ENCODE results near the gene PLXNB1. TPM values are rescaled to one million over a fixed set of nuclear protein-coding genes. Genes with fewer than 3 reads are reported as not detected.

The PLXNB1 gene
- total RNA-seq, 1 experiment from 2014 or later = 35.6 TPM

DNA sequence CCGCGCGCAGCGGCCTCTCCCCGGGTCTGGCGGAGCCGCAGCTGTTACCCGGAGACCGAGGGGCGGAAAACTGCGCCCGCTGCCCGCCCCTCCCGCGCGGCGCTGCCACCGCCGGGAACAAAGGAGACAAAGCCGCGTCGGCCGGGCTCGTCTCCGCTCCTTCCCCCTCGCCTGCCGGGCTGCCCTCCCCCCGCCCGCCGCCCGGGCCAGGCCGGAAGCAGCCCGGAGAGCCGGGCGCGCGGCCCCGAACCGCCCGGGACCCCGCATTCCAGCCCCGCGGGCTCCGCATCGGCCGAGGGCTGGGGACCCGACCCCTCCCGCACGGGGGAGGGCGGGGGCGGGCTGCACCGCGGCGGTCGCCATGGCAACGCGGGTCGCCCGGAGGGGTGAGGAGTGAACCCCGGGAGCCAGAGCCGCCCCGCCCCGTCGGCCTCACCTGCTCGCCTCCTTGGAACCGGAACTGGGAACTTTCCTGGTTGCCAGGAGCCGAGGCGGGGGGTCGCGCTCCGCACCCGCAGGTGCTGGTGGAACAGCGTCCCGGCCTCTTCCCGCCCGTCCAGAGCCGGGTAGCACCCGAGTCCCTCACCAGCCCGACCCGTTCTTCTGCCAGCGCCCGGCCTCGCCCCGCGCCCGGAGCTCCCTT lies 448 bp downstream of the PLXNB1 start:
- Histone ChIP-seq H3K4me3 (replicated peaks in 1 of 2; ENCODE audit: low read depth in 1 of 2, low read length in 2 of 2) (peak overlapping the region; percentile 58 to 70), H3K27me3 (ENCODE audit: insufficient read depth, low read length) (no peaks in the 10 kb centered on the region), H2AFZ (ENCODE audit: low read depth, low read length, poor library complexity, severe bottlenecking) (peak overlapping the region; percentile 85), H3K9ac (ENCODE audit: low read length) (peak overlapping the region; percentile 77), H3K9me2 (ENCODE audit: insufficient read depth) (no peaks in the 10 kb centered on the region), H3K36me3 (ENCODE audit: control insufficient read depth in 1 of 2, insufficient read depth in 2 of 2, low read length in 2 of 2) (peaks cover 0 to 17% of the 10 kb centered on the region in 2 experiments; a peak in 1 of 4 replicates), H3K4me1 (ENCODE audit: control insufficient read depth in 1 of 2, insufficient read depth in 2 of 2, low read length in 2 of 2) (peaks cover 44 to 59% of the 10 kb centered on the region in 2 experiments), H3K4me2 (ENCODE audit: low read length) (peak overlapping the region; percentile 91), H3K27ac (ENCODE audit: low read depth, low read length) (peak overlapping the region; percentile 81), H3K79me2 (ENCODE audit: insufficient read depth, low read length) (peaks cover 2% of the 10 kb centered on the region; the same call in 1 of the 2 replicates), H4K20me1 (ENCODE audit: insufficient read depth) (no peaks in the 10 kb centered on the region), H3K9me3 (ENCODE audit: control insufficient read depth in 1 of 2, insufficient read depth in 1 of 2, low read depth in 1 of 2, low read length in 2 of 2) (no peaks in the 10 kb centered on the region)
- DNase-seq (ENCODE audit: low read depth, low spot score) (no peak), ATAC-seq (peak; percentile 58)
- BruUV-seq (replicated peaks) = no TSS peak
- POLR2A ChIA-PET = interaction anchor here (1.8 kb wide), 1 partner anchor 10 kb away, joined by 5 read pairs; the partner anchor contains the start of genes CCDC51 and TMA7
- CTCF ChIA-PET = interaction anchor here (2.7 to 3.3 kb wide), 2 partner anchors 10 to 29 kb away, joined by 8 to 15 read pairs; partner anchors contain the start of genes CCDC51 and TMA7
- RAD21 ChIA-PET (ENCODE audit: low non-redundant PET in 1 of 2, low total read pairs in 2 of 2, uncharacterized antibody in 2 of 2, unreplicated experiment in 2 of 2) = no interaction called here
- peak; percentile 24; the same call in 1 of the 2 replicates for TF ChIP-seq POLR2AphosphoS5 (IDR thresholded peaks at IDR 0.05; ENCODE audit: low read depth, low read length)
- TF ChIP-seq TCF7L2 (IDR thresholded peaks at IDR 0.05; ENCODE audit: borderline replicate concordance, extremely low read depth, insufficient read depth, insufficient read length) = peak; percentile 64
- TF ChIP-seq ZNF274 (IDR thresholded peaks at IDR 0.05; ENCODE audit: low read depth, low read length) = no peak
- peak; percentile 76; the same call in 1 of the 2 replicates for TF ChIP-seq ZFX (IDR thresholded peaks at IDR 0.05)
- intact Hi-C loops (cut with micrococcal nuclease) = no loop called here

DNA sequence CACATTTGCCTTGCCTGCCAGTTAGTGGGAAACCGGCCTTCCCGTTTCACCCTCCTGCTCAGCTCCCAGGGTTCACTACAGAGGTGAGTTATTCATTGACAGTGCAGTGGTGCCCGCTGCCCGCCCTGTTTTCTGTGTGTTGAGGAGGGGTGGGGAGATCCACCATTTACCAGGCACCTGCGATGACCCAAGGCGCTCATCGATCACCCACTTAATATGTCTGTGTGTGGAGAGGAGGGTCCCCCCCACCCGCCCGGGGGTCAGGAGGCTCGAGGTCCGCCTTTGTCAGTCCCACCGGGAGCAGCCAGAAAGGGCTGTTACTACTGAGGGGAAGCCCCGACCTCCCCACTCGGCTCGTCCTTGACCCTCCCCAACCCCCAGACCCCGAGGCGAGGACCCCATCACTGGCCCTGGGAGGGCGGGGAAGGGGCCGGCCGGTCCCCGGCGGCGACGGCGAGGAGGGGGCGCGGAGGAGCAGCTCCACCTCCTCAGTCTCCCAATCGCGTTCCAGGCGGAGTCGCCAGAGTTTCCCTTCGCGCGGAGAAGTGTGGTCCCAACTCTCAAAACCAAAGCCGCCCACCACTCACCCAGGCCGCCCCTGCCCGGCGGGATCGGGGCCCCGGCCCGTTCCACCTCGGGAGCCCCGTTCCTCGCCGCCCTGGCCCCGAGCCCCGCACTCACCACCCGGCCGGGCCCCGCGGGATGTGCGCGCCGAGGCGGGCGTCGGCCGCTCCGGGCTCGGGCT lies 1.1 kb downstream of the PLXNB1 start:
- Histone ChIP-seq H3K4me2 (ENCODE audit: low read length) (peak overlapping the region; percentile 91), H3K36me3 (ENCODE audit: control insufficient read depth in 1 of 2, insufficient read depth in 2 of 2, low read length in 2 of 2) (peaks cover 0 to 17% of the 10 kb centered on the region in 2 experiments; a peak in 1 of 4 replicates), H3K9me2 (ENCODE audit: insufficient read depth) (no peaks in the 10 kb centered on the region), H3K79me2 (ENCODE audit: insufficient read depth, low read length) (no peaks in the 10 kb centered on the region; the same call in 1 of the 2 replicates), H3K9me3 (ENCODE audit: control insufficient read depth in 1 of 2, insufficient read depth in 1 of 2, low read depth in 1 of 2, low read length in 2 of 2) (no peaks in the 10 kb centered on the region), H3K27me3 (ENCODE audit: insufficient read depth, low read length) (no peaks in the 10 kb centered on the region), H4K20me1 (ENCODE audit: insufficient read depth) (no peaks in the 10 kb centered on the region), H2AFZ (ENCODE audit: low read depth, low read length, poor library complexity, severe bottlenecking) (no peak overlapping the region), H3K4me3 (replicated peaks in 1 of 2; ENCODE audit: low read depth in 1 of 2, low read length in 2 of 2) (peak overlapping the region; percentile 58 to 70), H3K9ac (ENCODE audit: low read length) (peak overlapping the region; percentile 77), H3K27ac (ENCODE audit: low read depth, low read length) (peak overlapping the region; percentile 81), H3K4me1 (ENCODE audit: control insufficient read depth in 1 of 2, insufficient read depth in 2 of 2, low read length in 2 of 2) (peaks cover 37 to 52% of the 10 kb centered on the region in 2 experiments)
- DNase-seq (ENCODE audit: low read depth, low spot score) (no peak), ATAC-seq (peak; percentile 33)
- intact Hi-C loops (cut with micrococcal nuclease) = no loop called here
- TF ChIP-seq POLR2AphosphoS5 (IDR thresholded peaks at IDR 0.05; ENCODE audit: low read depth, low read length) = 0 out of 2 replicates have a peak, but pooled peaks have one; percentile 18
- TF ChIP-seq EGR1 (IDR thresholded peaks at IDR 0.05; ENCODE audit: low read depth) = no peak
- ChIA-PET CTCF (interaction anchor here (1.1 to 3.3 kb wide), 2 partner anchors 28 to 155 kb away, joined by 4 to 15 read pairs; no protein-coding TSS in a partner anchor), RAD21 (ENCODE audit: low non-redundant PET in 1 of 2, low total read pairs in 2 of 2, uncharacterized antibody in 2 of 2, unreplicated experiment in 2 of 2) (no interaction called here), POLR2A (no interaction called here)
- BruUV-seq (replicated peaks) = no TSS peak
